Measurements from ENCODE around the gene NRN1L.

Gene NRN1L

DNA sequence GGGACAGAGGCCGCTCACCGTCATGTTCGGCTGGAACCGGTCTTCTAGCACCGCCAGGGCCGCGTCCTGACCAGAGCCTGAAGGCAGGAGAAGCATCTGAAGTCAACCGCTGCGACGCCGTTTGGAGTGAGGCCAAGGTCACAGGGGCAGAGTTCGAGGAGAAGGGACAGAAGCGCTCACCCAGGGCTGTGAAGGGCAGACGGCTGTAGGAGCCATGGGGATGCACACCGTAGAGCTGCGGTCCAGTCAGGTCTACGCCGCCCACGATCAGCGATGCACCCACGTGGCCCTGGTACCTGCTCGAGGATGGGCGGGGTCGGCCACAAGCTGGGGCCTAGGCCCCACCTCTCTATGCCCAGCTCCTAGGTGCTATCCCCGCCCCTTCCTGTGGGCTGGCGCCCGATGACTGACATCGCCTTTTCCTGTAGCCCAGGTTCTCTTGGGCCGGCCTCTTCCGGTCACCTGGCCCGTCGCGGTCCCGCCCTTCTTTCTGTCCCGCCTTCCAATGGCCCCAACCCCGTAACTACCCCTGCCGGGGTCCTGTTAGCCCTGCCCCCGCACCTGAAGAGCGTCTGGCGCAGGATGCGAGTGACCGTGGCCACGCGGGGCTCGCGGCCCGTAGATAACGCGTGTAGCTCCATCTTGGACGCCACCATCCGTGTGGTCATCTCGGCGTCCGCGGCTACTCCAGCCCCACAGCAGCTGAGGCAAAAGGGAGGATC is 50.9 kb downstream of the NRN1L start:
- DNase-seq (ENCODE audit: low spot score) (peak; percentile 95), FAIRE-seq (peak; percentile 84)
